Fibroblast of villous mesenchyme (primary cell): ENCODE measurements around the gene ISOC1. TPM values are rescaled to one million over a fixed set of nuclear protein-coding genes. Genes with fewer than 3 reads are reported as not detected.

Experiments used
- DNase-seq: peaks from one replicate; pipeline ENCODE4 v3.0.0-alpha.2; 2010; ENCODE audit warnings: low read depth
- H3K4me3 ChIP-seq: 2 replicates; pipeline ENCODE4 v1.5.1; 2011; ENCODE audit warnings: low read depth, mild to moderate bottlenecking, low read length
- total RNA-seq: library from RNA; depleted of rRNA; stranded (reverse); fragments of >200 nt; gene quantifications from 2 replicates; pipeline ENCODE4 v1.2.3, GENCODE V29; 2012
- TF ChIP-seq, protein P1 (sequence below): IDR thresholded peaks from 2 replicates; pipeline ENCODE4 v1.5.1; 2012; ENCODE audit warnings: low read depth, mild to moderate bottlenecking, low read length; ENCODE audit not compliant: insufficient read depth

The ISOC1 gene
- total RNA-seq, result 15.5 and 31.1 TPM in 2 replicates

DNA sequence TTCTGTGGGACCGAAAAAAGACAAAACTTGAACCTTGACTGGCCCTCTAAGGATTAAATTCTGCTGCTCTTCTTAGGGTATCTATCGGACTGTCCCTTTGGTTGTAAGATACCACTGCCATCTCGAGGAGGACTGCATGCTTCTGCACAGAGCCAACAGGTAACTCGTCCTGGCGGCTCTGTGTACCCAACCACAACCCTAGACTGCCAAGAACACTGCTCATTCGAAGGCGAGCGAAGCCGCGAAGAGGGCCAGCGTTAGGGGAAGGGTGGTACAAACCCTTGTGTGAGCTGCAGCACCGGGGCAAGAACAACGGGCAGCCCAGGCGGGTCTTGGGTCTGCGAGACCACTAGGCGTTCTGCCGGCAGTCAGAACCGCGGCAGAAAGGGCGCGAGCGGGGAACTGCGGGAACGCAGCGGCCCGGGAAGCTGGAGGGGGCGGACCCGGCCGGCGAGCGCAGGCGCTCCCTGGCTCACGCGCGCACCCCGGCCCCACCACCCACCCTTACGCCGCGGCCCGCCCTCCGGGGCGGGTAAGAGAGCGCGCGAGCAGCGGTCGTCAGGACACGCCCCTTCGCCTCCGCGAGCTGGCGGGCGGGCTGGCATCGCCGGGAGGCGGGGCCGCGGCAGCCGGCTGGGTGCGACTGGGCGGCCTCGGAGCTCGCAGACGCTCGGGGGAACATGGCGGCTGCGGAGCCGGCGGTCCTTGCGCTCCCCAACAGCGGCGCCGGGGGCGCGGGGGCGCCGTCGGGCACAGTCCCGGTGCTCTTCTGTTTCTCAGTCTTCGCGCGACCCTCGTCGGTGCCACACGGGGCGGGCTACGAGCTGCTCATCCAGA is at the start of gene ISOC1:
ISOC1 (plus strand) TSS at position 663 of the 837 bp plus-strand sequence; CDS start at position 681, 18 bp downstream.
- TF ChIP-seq, protein P1, sequence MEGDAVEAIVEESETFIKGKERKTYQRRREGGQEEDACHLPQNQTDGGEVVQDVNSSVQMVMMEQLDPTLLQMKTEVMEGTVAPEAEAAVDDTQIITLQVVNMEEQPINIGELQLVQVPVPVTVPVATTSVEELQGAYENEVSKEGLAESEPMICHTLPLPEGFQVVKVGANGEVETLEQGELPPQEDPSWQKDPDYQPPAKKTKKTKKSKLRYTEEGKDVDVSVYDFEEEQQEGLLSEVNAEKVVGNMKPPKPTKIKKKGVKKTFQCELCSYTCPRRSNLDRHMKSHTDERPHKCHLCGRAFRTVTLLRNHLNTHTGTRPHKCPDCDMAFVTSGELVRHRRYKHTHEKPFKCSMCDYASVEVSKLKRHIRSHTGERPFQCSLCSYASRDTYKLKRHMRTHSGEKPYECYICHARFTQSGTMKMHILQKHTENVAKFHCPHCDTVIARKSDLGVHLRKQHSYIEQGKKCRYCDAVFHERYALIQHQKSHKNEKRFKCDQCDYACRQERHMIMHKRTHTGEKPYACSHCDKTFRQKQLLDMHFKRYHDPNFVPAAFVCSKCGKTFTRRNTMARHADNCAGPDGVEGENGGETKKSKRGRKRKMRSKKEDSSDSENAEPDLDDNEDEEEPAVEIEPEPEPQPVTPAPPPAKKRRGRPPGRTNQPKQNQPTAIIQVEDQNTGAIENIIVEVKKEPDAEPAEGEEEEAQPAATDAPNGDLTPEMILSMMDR, result no peak

DNA sequence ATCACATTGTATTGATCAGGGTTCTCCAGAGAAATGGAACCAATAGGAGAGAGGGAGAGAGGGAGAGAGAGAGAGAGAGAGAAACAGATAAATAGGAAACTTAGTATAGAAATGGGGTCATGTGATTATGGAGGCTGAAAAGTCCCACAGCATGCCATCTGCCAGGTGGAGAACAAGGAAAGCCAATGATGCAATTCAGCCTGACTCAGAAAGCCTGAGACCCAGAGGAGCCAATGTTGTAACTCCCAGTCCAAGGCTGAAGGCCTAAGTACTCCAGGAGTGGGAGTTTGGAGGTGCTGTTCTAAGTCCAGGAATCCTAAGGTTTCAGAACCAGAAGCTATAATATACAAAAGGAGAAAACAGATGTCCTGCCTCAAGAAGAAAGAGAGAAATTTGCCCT is 48.4 kb upstream of the ISOC1 start:
- TF ChIP-seq, protein P1, result no peak
- DNase-seq, result no peak
- no peak overlapping the region for H3K4me3 ChIP-seq

More for the DNA sequence above, at the start of gene ISOC1:
- H3K4me3 ChIP-seq, result peak within 1 kb of the TSS; percentile 93
- peak; percentile 89 for DNase-seq

DNA sequence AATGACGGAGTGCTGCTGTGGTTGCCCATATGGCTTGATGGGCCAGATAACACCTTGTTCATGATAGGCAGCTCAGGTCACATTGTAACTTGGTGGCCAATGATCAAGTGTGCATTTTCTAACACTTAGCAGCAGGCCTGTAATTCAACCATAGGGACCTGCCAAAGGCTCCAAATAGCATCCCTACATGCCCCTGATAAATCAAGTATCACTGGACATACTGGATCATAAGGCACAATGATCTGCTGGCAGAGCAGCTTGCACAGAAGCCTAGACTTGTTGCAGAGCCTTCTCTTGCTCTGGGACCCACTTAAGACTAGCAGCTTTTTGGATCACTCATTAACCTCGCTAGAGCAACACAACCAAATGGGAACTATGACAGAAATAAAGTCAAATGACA is 46.0 kb upstream of the ISOC1 start:
- no peak overlapping the region for H3K4me3 ChIP-seq
- DNase-seq, result no peak
- TF ChIP-seq, protein P1, result no peak

DNA sequence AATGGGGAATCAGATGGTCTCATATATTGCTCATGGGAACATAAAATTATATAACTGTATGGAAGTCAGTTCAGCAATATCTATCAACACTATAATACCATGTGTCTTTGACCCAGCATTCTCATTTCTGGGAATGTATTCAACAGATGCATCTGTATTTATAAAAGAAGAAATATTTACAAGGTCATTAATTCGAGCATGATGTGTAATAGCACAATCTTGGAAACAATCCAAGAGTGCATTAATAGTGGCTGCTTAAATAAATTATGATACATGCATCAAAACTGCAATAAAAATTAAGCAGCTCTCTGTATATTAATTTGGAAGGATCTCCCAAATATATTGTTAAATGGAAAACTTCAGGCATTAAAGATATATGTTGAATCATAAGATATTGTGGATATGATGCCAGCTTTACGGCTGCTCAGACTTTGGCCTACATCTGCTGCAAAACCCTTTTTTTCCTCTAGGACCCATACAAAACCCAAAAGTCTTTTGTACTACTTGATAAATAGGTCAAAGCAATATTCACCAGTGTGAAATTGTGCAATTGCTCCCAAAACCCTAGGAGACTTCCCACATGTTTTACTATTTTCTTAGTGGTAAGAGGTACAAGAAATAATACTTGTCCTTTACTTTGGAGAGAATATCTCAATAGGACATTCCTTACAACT is 45.3 kb upstream of the ISOC1 start:
- TF ChIP-seq, protein P1, result no peak
- H3K4me3 ChIP-seq, result no peak overlapping the region
- DNase-seq, result no peak

DNA sequence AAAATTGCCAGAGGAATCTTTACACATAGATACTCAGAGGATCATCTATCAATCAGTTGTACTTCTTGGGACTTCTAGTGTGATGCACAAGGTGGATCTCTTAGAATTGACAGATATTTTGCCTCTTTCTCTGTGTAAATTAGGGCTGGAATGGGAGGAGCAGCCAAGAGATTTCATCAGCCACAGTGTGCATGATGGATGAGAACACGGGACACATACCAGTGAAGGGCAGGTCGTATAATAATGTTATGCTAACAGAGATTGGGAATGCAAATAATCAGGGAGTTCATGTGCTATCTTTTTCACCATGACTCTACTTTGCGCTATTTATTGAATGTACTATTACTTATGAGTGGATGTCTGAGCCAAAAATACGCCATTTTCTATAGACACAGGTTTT is 43.3 kb upstream of the ISOC1 start:
- DNase-seq, result no peak
- no peak overlapping the region for H3K4me3 ChIP-seq
- TF ChIP-seq, protein P1, result no peak

DNA sequence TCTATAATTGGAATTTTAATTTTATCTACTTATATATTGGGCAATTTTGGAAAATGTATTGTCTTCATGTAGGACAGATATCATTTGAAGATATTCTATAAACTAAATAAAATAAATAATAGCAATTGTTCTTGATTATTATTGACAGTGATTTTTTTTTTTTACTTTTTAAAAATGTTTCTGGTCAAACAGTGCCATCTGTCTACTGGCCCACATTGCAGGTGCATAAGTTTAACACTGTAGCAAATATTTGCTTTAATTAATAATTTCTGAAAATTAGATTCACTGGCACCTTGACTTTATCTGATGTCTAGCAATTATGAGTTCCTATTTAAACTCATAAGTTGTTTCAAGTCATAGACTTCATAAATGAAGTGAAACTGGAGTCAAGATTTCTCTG is 41.1 kb upstream of the ISOC1 start:
- DNase-seq, result no peak
- TF ChIP-seq, protein P1, result no peak
- H3K4me3 ChIP-seq, result no peak overlapping the region
